Measurements from ENCODE around the gene RBBP9. TPM values are rescaled to one million over a fixed set of nuclear protein-coding genes. Genes with fewer than 3 reads are reported as not detected.
"Not testable (repeated sequence)": the region's sequence is repeated elsewhere in the genome, so short reads cannot be mapped to it uniquely, and the experiment has no call there.

RBBP9 gene
- total and polyA plus RNA-seq, 7 donors: 2.2 to 8.7 (median 4.9) TPM

DNA sequence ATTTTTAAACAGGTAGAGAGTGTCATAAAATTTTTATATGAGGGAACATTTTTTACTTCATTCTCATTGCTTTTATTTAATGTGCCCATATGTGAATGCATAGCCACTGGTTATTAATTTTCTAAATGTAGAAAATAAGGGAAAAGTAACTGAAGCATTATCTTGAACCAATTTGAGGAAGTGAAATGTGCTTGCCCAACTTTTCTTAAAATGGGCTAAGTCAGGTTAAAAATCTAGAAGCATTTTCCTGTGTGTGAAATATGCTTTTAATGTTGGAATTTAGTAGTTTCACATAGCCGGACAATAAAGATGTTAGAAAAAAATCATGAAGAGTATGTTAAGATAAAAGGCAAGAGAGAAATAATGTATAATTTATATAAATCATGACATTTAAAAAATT, 14.5 kb upstream of the RBBP9 start:
- WGBS, 3 donors: 89 to 93% (median 92%) methylated on average over 1 of the region's 1 CpG
- Histone ChIP-seq H3K4me3 (no peak overlapping the region), H3K27me3 (ENCODE audit: insufficient read depth in 3 of 3, low read length in 2 of 3) (no peaks in the 10 kb centered on the region), H3K4me1 (peaks cover 11% of the 10 kb centered on the region), H3K9me3 (no peaks in the 10 kb centered on the region), H3K27ac (no peak overlapping the region), H3K36me3 (ENCODE audit: insufficient read depth in 1 of 2, low read depth in 1 of 2) (peaks cover 0 to 70% of the 10 kb centered on the region in 2 donors)
- intact Hi-C loops (cut with DNase I): no loop called here
- DNase-seq: no peak
- TF ChIP-seq, protein P1, sequence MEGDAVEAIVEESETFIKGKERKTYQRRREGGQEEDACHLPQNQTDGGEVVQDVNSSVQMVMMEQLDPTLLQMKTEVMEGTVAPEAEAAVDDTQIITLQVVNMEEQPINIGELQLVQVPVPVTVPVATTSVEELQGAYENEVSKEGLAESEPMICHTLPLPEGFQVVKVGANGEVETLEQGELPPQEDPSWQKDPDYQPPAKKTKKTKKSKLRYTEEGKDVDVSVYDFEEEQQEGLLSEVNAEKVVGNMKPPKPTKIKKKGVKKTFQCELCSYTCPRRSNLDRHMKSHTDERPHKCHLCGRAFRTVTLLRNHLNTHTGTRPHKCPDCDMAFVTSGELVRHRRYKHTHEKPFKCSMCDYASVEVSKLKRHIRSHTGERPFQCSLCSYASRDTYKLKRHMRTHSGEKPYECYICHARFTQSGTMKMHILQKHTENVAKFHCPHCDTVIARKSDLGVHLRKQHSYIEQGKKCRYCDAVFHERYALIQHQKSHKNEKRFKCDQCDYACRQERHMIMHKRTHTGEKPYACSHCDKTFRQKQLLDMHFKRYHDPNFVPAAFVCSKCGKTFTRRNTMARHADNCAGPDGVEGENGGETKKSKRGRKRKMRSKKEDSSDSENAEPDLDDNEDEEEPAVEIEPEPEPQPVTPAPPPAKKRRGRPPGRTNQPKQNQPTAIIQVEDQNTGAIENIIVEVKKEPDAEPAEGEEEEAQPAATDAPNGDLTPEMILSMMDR (IDR thresholded peaks at IDR 0.05): no peak
- no peak for ATAC-seq

DNA sequence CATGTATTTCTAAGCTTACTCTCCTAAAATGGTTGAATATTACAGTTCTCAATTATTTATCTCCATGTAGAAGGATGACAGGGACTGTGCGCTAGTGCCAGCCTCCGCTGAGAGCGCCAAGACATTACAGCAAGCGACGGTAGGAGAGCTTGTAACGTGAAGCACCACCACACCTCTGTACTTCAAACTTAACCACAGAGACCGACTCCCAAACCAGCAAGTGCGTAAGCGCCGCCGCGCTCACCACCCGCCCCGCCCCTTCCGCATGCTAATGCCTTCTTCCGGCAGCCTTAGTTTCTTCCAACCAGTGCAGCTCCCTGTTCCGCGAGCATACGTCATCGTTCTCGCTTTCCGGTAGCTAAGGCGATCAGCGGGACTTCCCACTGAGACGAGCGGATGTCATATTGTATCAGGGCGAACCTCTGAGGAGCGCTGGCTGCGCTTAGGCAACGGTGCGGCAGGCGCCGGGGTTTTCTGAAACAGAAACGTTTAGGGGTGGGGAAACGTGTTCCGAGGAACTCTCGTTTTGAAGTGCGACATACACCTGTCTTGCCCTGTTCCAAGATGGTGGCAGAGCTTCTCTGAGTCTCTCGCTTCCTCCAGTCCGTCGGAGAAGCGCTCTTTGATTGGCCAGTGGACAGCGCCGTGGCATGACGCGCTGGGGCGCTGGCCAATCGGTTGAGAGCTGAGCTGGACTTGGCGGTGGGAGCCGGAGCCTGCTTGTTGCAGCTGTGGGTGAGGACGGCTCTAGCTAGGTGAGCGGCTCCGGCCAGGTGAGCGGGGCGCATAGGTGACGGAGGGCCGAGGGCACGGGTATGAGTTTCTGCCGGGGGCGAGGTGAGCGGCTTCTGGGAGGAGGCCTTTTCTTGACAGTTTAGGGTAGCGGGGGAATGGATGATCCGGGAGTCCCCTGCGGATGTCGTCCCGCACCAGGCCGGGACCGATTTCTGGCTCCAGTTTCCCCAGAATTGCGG, 10.5 kb upstream of the RBBP9 start, which contains the start of gene SEC23B:
Gene SEC23B, plus strand, starts transcription at position 723 of the 974 bp plus-strand sequence. CDS start 2,896 bp downstream, outside the sequence.
- peaks cover 11% of the 10 kb centered on the region for H3K4me1 ChIP-seq
- H3K27ac ChIP-seq: peak within 1 kb of the TSS; percentile 98
- H3K4me3 ChIP-seq: peak within 1 kb of the TSS; percentile 95
- DNase-seq (peak; percentile 97), ATAC-seq (peak; percentile 98 to 99 (median 98))
- TF ChIP-seq, protein P1 (IDR thresholded peaks at IDR 0.05): no peak
- peaks cover 0 to 32% of the 10 kb centered on the region in 2 donors for H3K36me3 ChIP-seq (ENCODE audit: insufficient read depth in 1 of 2, low read depth in 1 of 2)
- no peaks in the 10 kb centered on the region for H3K9me3 ChIP-seq
- intact Hi-C loops (cut with DNase I): loop anchor here in 1 of 2 donors (5.0 kb wide), 1 partner anchor 60 kb away; the partner anchor contains the start of gene SMIM26
- WGBS, 3 donors: 0% methylated on average over 68 to 69 of the region's 69 CpGs
- H3K27me3 ChIP-seq (ENCODE audit: insufficient read depth in 3 of 3, low read length in 2 of 3): no peaks in the 10 kb centered on the region

DNA sequence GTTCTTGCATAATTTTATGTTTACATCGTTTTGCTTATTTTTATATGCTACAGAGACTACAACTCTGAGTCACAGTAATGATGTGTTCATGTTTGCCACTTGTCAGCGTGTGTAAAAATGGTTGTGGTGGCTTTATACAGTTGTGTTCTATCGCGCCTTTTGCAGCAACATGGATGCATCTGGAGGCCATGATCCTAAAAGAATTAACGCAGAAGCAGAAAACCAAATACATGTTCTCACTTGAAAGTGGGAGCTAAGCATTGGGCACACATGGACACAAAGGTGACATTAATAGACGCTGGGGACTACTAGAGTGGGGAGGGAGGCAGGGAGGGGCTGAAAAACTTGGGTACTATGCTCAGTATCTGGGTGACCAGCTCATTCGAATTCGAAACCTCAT, 9.7 kb upstream of the RBBP9 start:
- Histone ChIP-seq H3K27me3 (ENCODE audit: insufficient read depth in 3 of 3, low read length in 2 of 3) (no peaks in the 10 kb centered on the region), H3K4me1 (peaks cover 11% of the 10 kb centered on the region), H3K4me3 (peak overlapping the region; percentile 95), H3K36me3 (ENCODE audit: insufficient read depth in 1 of 2, low read depth in 1 of 2) (peaks cover 0 to 25% of the 10 kb centered on the region in 2 donors), H3K9me3 (no peaks in the 10 kb centered on the region), H3K27ac (peak overlapping the region; percentile 98)
- peak in 1 of 4 donors; percentile 11 for ATAC-seq
- intact Hi-C loops (cut with DNase I): loop anchor here in 1 of 2 donors (5.0 kb wide), 1 partner anchor 61 kb away; the partner anchor contains the start of gene SMIM26
- TF ChIP-seq, protein P1 (IDR thresholded peaks at IDR 0.05): no peak
- no peak for DNase-seq
- WGBS, 3 donors: 64 to 68% (median 68%) methylated on average over 8 of the region's 8 CpGs

DNA sequence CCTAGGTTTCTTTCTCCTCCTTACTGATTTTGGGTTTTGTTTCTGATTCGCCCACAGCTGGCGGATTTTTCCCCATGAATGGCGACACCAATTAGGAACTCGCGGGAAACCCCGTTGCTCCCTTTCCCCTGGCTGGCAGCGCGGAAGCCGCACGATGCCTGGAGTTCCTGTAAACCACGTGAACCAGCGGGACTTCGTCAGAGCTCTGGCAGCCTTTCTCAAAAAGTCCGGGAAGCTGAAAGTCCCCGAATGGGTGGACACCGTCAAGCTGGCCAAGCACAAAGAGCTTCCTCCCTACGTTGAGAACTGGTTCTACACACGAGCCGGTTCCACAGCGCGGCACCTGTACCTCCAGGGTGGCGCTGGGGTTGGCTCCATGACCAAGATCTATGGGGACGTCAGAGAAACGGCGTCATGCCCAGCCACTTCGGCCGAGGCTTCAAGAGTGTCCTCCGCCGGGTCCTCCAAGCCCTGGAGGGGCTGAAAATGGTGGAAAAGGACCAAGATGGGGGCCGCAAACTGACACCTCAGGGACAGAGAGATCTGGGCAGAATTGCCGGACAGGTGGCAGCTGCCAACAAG, 7.5 kb upstream of the RBBP9 start:
- 64 to 71% (median 67%) methylated on average over 31 of the region's 31 CpGs for WGBS, 3 donors
- Histone ChIP-seq H3K27ac (no peak overlapping the region), H3K27me3 (ENCODE audit: insufficient read depth in 3 of 3, low read length in 2 of 3) (no peaks in the 10 kb centered on the region), H3K4me3 (no peak overlapping the region), H3K36me3 (ENCODE audit: insufficient read depth in 1 of 2, low read depth in 1 of 2) (peaks cover 0 to 3% of the 10 kb centered on the region in 2 donors), H3K4me1 (peaks cover 11% of the 10 kb centered on the region), H3K9me3 (no peaks in the 10 kb centered on the region)
- intact Hi-C loops (cut with DNase I): loop anchor here (5.0 kb wide), 2 partner anchors 37 to 63 kb away; partner anchors contain the start of genes DZANK1 (in 2 of the 2), POLR3F (in 2 of the 2) and SMIM26 (in 1 of the 2)
- TF ChIP-seq, protein P1 (IDR thresholded peaks at IDR 0.05): no peak
- DNase-seq (peak in 1 of 2 donors; percentile 50), ATAC-seq (no peak)

DNA sequence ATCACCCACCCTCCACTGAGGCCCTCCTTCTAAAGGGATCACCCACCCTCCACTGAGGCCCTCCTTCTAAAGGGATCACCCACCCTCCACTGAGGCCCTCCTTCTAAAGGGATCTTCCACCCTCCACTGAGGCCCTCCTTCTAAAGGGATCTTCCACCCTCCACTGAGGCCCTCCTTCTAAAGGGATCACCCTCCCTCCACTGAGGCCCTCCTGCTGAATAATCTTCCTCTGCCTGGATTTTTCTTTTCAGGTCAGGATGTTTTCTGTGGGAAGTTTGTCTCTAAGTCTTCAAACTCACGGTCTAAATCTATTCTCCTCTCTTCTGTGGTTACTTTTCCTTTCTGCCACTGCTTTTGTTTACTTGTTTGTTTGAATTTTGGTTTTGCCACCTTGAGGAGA, 4.6 kb upstream of the RBBP9 start:
- 62 to 72% (median 63%) methylated on average over 1 of the region's 1 CpG for WGBS, 3 donors
- H3K4me1 ChIP-seq; H3K9me3 ChIP-seq; H3K4me3 ChIP-seq; H3K27me3 ChIP-seq (ENCODE audit: insufficient read depth in 3 of 3, low read length in 2 of 3); DNase-seq; H3K36me3 ChIP-seq (ENCODE audit: insufficient read depth in 1 of 2, low read depth in 1 of 2); H3K27ac ChIP-seq; ATAC-seq: not testable (repeated sequence)
- intact Hi-C loops (cut with DNase I): loop anchor here (5.0 kb wide), 1 partner anchor 34 kb away; the partner anchor contains the start of genes DZANK1 (in 2 of the 2) and POLR3F (in 2 of the 2)

Measured in psoas muscle (tissue), 8 donors.